ENCODE results near the gene CCT7. TPM values are rescaled to one million over a fixed set of nuclear protein-coding genes. Genes with fewer than 3 reads are reported as not detected.

The CCT7 gene
- total RNA-seq, 1 donor from 2014 or later, result 192 TPM

DNA sequence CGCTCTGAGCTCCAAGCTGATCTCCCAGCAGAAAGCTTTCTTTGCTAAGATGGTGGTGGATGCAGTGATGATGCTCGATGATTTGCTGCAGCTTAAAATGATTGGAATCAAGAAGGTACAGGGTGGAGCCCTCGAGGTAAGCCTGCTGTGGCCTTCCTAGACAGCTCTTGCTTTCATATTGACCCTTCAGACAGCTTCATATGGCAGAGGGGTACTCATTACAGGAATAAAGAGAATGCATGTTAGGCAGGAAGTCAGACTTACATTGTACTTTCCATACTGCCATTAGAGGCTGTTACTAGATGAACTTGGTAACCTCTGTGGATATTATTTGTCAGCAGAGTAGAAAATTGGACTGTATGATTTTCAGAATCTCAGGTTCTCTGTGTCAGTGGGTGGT is 10.5 kb downstream of the CCT7 start:
- Mint-ChIP-seq H3K4me1 (ENCODE audit: low read depth) (peaks cover under 1% of the 10 kb centered on the region), H3K4me3 (ENCODE audit: unreplicated experiment) (no peak overlapping the region), H3K27ac (ENCODE audit: unreplicated experiment) (no peak overlapping the region), H3K36me3 (ENCODE audit: low read depth) (peaks cover 34% of the 10 kb centered on the region), H3K27me3 (ENCODE audit: low read depth) (no peaks in the 10 kb centered on the region), H3K9me3 (ENCODE audit: low read depth) (no peaks in the 10 kb centered on the region)
- TF ChIP-seq, protein P1, sequence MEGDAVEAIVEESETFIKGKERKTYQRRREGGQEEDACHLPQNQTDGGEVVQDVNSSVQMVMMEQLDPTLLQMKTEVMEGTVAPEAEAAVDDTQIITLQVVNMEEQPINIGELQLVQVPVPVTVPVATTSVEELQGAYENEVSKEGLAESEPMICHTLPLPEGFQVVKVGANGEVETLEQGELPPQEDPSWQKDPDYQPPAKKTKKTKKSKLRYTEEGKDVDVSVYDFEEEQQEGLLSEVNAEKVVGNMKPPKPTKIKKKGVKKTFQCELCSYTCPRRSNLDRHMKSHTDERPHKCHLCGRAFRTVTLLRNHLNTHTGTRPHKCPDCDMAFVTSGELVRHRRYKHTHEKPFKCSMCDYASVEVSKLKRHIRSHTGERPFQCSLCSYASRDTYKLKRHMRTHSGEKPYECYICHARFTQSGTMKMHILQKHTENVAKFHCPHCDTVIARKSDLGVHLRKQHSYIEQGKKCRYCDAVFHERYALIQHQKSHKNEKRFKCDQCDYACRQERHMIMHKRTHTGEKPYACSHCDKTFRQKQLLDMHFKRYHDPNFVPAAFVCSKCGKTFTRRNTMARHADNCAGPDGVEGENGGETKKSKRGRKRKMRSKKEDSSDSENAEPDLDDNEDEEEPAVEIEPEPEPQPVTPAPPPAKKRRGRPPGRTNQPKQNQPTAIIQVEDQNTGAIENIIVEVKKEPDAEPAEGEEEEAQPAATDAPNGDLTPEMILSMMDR (IDR thresholded peaks at IDR 0.05), result no peak
- no peak for DNase-seq (ENCODE audit: low spot score)

DNA sequence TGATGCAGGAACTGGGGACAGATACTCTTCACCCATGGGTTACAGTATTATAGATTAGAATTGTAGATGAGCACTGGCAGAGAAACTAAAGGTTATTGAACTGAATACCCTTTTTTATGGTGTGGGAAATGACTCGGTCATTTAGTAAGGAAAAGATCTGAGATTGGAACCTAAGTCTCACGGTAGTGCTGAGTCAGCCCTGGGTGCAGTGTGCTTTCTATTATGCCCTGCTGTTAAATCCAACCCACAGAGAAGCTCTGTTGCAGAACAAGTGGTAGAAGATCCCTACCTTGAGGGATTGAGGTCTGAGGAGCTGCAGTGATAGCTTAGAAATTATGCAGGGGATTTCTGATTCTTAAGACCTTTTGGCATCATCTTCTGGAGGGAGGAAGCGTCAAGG is 12.7 kb downstream of the CCT7 start:
- H3K27ac Mint-ChIP-seq (ENCODE audit: unreplicated experiment), result no peak overlapping the region
- no peak overlapping the region for H3K4me3 Mint-ChIP-seq (ENCODE audit: unreplicated experiment)
- H3K27me3 Mint-ChIP-seq (ENCODE audit: low read depth), result no peaks in the 10 kb centered on the region

DNA sequence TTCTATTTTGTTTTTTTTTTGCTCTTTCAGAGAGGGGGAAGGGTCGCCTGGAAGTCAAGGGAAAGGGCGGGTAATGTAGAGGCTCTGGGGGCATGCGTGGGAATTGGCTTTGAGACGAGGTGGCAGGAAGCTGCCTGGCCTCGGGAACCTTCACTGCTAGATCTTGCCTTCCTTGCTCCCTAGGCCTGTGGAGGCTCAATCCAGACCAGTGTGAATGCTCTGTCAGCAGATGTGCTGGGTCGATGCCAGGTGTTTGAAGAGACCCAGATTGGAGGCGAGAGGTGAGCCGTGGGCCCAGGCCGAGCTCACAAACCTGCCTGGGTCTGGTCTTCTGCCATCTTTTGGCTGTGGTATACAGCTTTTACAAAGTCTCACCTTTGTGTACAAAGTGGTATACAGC is 15.5 kb downstream of the CCT7 start:
- Mint-ChIP-seq H3K27me3 (ENCODE audit: low read depth) (no peaks in the 10 kb centered on the region), H3K9me3 (ENCODE audit: low read depth) (no peaks in the 10 kb centered on the region), H3K27ac (ENCODE audit: unreplicated experiment) (no peak overlapping the region), H3K36me3 (ENCODE audit: low read depth) (peaks cover 50% of the 10 kb centered on the region), H3K4me3 (ENCODE audit: unreplicated experiment) (no peak overlapping the region), H3K4me1 (ENCODE audit: low read depth) (no peaks in the 10 kb centered on the region)
- no peak for DNase-seq (ENCODE audit: low spot score)
- TF ChIP-seq, protein P1 (IDR thresholded peaks at IDR 0.05), result no peak

More for the DNA sequence above, 12.7 kb downstream of the CCT7 start:
- peaks cover 50% of the 10 kb centered on the region for H3K36me3 Mint-ChIP-seq (ENCODE audit: low read depth)
- DNase-seq (ENCODE audit: low spot score), result no peak
- no peaks in the 10 kb centered on the region for H3K4me1 Mint-ChIP-seq (ENCODE audit: low read depth)
- no peaks in the 10 kb centered on the region for H3K9me3 Mint-ChIP-seq (ENCODE audit: low read depth)
- TF ChIP-seq, protein P1 (IDR thresholded peaks at IDR 0.05), result no peak

DNA sequence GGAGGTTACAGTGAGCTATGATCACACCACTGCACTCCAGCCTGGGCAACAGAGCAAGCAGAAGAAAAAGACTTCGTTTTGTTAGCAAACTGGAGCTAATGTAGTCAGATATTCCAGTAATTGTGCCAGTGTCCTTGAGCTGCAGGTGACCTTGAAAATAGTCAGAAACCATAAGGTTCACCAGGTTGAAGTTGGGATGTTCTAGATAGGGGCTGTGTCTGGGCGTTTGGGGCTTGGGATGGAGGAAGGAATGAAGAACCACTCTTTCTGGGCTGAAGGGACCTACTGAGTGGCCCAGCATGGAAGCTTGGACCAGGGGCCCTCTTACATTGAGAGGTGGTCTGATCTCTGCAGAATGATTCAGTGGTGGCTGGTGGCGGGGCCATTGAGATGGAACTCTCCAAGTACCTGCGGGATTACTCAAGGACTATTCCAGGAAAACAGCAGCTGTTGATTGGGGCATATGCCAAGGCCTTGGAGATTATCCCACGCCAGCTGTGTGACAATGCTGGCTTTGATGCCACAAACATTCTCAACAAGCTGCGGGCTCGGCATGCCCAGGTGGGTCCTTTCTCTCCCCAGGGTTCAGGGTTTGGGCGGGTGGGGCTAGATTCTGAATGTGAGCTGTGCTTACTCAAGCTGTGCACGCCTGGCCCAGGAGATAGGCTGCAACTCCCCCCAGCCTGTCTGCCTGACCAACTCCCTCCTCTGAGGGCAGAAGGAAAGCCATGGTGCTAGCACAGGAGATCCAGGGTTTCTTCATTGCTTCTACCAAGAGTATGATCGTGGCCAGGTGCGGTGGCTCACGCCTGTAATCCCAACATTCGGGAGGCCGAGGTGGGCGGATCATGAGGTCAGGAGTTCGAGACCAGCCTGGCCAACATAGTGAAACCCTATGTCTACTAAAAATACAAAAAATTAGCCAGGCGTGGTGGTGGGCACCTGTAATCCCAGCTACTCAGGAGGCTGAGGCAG is 17.1 kb downstream of the CCT7 start:
- TF ChIP-seq, protein P1 (IDR thresholded peaks at IDR 0.05), result no peak
- no peak for DNase-seq (ENCODE audit: low spot score)
- H3K27me3 Mint-ChIP-seq (ENCODE audit: low read depth), result no peaks in the 10 kb centered on the region
- H3K4me3 Mint-ChIP-seq (ENCODE audit: unreplicated experiment), result no peak overlapping the region
- H3K9me3 Mint-ChIP-seq (ENCODE audit: low read depth), result no peaks in the 10 kb centered on the region
- H3K4me1 Mint-ChIP-seq (ENCODE audit: low read depth), result no peaks in the 10 kb centered on the region
- H3K27ac Mint-ChIP-seq (ENCODE audit: unreplicated experiment), result no peak overlapping the region
- peaks cover 43% of the 10 kb centered on the region for H3K36me3 Mint-ChIP-seq (ENCODE audit: low read depth)

DNA sequence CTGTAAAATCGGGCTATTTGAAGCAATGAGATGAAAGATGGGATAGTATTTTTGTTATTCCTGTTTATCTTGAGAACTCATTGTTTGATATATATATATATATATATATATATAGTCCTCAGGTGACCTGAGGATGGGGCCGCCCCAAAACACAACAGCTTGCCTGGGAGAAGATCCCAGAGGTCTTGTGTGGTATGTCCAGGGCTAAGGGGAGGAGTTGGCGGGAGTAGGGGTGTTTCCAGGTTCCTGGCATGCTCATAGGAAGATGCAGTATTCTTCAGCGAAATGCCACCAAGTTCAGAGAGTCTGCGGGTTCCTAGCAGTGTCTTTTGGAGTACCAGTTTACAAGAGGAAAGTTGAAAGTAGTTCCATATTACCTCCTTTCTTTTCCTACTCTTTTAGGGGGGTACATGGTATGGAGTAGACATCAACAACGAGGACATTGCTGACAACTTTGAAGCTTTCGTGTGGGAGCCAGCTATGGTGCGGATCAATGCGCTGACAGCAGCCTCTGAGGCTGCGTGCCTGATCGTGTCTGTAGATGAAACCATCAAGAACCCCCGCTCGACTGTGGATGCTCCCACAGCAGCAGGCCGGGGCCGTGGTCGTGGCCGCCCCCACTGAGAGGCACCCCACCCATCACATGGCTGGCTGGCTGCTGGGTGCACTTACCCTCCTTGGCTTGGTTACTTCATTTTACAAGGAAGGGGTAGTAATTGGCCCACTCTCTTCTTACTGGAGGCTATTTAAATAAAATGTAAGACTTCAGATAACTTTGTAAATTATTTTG is 18.3 kb downstream of the CCT7 start:
- Mint-ChIP-seq H3K36me3 (ENCODE audit: low read depth) (peaks cover 32% of the 10 kb centered on the region), H3K9me3 (ENCODE audit: low read depth) (no peaks in the 10 kb centered on the region)

More for the DNA sequence above, 18.3 kb downstream of the CCT7 start:
- TF ChIP-seq, protein P1 (IDR thresholded peaks at IDR 0.05), result no peak
- no peak for DNase-seq (ENCODE audit: low spot score)
- Mint-ChIP-seq H3K4me1 (ENCODE audit: low read depth) (no peaks in the 10 kb centered on the region), H3K4me3 (ENCODE audit: unreplicated experiment) (no peak overlapping the region), H3K27me3 (ENCODE audit: low read depth) (no peaks in the 10 kb centered on the region), H3K27ac (ENCODE audit: unreplicated experiment) (no peak overlapping the region)

Data from chondrocyte (in vitro differentiated cells).